ENCODE data around the gene IGSF22. TPM values are rescaled to one million over a fixed set of nuclear protein-coding genes. Genes with fewer than 3 reads are reported as not detected.

The IGSF22 gene
- total and polyA plus RNA-seq, 2 of the 13 experiments (the other 11 are each of a cell fraction or from before 2014, with no cell fraction given): not detected

DNA sequence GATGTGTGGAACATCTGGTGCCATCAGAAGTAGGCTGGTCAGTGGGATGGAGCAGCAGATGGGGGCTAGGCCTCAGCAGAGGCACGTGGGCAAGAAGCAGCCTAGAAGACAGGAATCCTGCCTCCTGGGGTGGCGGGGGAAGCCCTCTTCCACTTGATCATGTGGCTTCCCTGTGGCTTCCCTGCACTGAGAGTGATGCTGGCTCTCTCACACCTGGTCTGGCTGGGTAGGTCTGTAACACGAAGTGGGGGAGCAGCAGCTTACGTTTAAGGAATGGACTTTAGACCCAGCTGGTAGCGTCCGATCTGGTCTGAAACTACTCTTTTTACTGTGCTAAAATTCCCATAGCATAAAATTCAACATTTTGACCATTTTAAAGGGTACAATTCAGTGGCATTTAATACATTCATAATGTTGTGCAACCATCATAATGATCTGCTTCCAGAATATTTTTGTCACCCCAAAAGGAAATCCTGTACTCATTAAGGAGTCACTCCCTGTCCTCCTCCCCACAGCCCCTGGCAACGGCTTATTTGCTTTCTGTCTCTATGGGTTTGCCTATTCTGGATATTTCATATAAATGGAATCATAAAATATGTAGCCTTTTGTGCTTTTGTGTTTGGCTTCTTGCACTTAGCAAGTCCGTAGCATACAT lies 43.9 kb upstream of the IGSF22 start:
- H3K9me3 ChIP-seq (ENCODE audit: low read length): no peaks in the 10 kb centered on the region
- no peaks in the 10 kb centered on the region for H3K36me3 ChIP-seq (replicated peaks in 1 of 2; ENCODE audit: control insufficient read depth in 1 of 2, insufficient read depth in 2 of 2, low read length in 2 of 2)
- FAIRE-seq (no peak), DNase-seq (ENCODE audit: low spot score) (no peak), ATAC-seq (no peak)
- ChIA-PET CTCF (ENCODE audit: low intra/inter-chr PET ratio, low total read pairs) (no interaction called here), POLR2A (no interaction called here)
- no peaks in the 10 kb centered on the region for H4K20me1 ChIP-seq (ENCODE audit: insufficient read depth, low read length)
- no peak overlapping the region for H2AFZ ChIP-seq (ENCODE audit: low read length)
- 12% methylated on average over 7 of the region's 8 CpGs for WGBS (ENCODE audit: low lambda C conversion rate)
- H3K9ac ChIP-seq (ENCODE audit: insufficient read depth, low read depth, low read length): no peak overlapping the region
- in situ Hi-C loops (cut with HindIII; ENCODE audit: extremely low pct_ligation_motif_present, low pct_unique_long_range_greater_than_20kb): no loop called here
- BruUV-seq (replicated peaks): no TSS peak
- intact Hi-C loops (cut with micrococcal nuclease; ENCODE audit: unreplicated experiment): no loop called here
- no peak overlapping the region for H3K27ac ChIP-seq (ENCODE audit: extremely low read length, insufficient read depth, low read length)
- H3K27me3 ChIP-seq (ENCODE audit: control insufficient read depth in 1 of 2, insufficient read depth in 2 of 2, low read length in 2 of 2): peaks cover 5 to 27% of the 10 kb centered on the region in 2 experiments; a peak in 3 of 5 replicates
- no peak overlapping the region for H3K4me3 ChIP-seq (replicated peaks in 1 of 3; ENCODE audit: insufficient read depth in 1 of 3, low read depth in 2 of 3, low read length in 3 of 3)
- H3K4me2 ChIP-seq (ENCODE audit: low read depth, low read length): no peak overlapping the region
- H3K4me1 ChIP-seq (ENCODE audit: insufficient read depth, low read length): peaks cover 15% of the 10 kb centered on the region
- no peaks in the 10 kb centered on the region for H3K79me2 ChIP-seq (ENCODE audit: insufficient read depth, low read length)
- no peak for TF ChIP-seq CEBPG (CRISPR knock-in tag; IDR thresholded peaks at IDR 0.05)
- no peak for TF ChIP-seq ZNF337 (CRISPR knock-in tag; IDR thresholded peaks at IDR 0.05; ENCODE audit: borderline replicate concordance, low read depth)
- no peak for TF ChIP-seq MEIS1 (CRISPR knock-in tag; IDR thresholded peaks at IDR 0.05; ENCODE audit: borderline replicate concordance)
- TF ChIP-seq ZFY (CRISPR knock-in tag; IDR thresholded peaks at IDR 0.05): no peak
- TF ChIP-seq ZNF7 (CRISPR knock-in tag; IDR thresholded peaks at IDR 0.05): no peak
- TF ChIP-seq GABPA (IDR thresholded peaks at IDR 0.05; ENCODE audit: low read depth, low read length): no peak
- peak; percentile 40 for TF ChIP-seq GABPA (CRISPR knock-in tag; IDR thresholded peaks at IDR 0.05; ENCODE audit: low read depth)
- TF ChIP-seq, protein P1, sequence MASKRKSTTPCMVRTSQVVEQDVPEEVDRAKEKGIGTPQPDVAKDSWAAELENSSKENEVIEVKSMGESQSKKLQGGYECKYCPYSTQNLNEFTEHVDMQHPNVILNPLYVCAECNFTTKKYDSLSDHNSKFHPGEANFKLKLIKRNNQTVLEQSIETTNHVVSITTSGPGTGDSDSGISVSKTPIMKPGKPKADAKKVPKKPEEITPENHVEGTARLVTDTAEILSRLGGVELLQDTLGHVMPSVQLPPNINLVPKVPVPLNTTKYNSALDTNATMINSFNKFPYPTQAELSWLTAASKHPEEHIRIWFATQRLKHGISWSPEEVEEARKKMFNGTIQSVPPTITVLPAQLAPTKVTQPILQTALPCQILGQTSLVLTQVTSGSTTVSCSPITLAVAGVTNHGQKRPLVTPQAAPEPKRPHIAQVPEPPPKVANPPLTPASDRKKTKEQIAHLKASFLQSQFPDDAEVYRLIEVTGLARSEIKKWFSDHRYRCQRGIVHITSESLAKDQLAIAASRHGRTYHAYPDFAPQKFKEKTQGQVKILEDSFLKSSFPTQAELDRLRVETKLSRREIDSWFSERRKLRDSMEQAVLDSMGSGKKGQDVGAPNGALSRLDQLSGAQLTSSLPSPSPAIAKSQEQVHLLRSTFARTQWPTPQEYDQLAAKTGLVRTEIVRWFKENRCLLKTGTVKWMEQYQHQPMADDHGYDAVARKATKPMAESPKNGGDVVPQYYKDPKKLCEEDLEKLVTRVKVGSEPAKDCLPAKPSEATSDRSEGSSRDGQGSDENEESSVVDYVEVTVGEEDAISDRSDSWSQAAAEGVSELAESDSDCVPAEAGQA (IDR thresholded peaks at IDR 0.05; ENCODE audit: low read depth): no peak
- TF ChIP-seq, protein P1 (CRISPR knock-in tag; IDR thresholded peaks at IDR 0.05; ENCODE audit: borderline replicate concordance): no peak
- no peak for TF ChIP-seq FOXJ3 (CRISPR knock-in tag; IDR thresholded peaks at IDR 0.05; ENCODE audit: borderline replicate concordance)
- TF ChIP-seq, protein P2, sequence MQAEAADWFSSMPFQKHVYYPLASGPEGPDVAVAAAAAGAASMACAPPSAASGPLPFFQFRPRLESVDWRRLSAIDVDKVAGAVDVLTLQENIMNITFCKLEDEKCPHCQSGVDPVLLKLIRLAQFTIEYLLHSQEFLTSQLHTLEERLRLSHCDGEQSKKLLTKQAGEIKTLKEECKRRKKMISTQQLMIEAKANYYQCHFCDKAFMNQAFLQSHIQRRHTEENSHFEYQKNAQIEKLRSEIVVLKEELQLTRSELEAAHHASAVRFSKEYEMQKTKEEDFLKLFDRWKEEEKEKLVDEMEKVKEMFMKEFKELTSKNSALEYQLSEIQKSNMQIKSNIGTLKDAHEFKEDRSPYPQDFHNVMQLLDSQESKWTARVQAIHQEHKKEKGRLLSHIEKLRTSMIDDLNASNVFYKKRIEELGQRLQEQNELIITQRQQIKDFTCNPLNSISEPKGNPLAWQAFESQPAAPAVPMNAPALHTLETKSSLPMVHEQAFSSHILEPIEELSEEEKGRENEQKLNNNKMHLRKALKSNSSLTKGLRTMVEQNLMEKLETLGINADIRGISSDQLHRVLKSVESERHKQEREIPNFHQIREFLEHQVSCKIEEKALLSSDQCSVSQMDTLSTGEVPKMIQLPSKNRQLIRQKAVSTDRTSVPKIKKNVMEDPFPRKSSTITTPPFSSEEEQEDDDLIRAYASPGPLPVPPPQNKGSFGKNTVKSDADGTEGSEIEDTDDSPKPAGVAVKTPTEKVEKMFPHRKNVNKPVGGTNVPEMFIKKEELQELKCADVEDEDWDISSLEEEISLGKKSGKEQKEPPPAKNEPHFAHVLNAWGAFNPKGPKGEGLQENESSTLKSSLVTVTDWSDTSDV (CRISPR knock-in tag; IDR thresholded peaks at IDR 0.05): no peak
- no peak for TF ChIP-seq FOXM1 (CRISPR knock-in tag; IDR thresholded peaks at IDR 0.05)
- TF ChIP-seq, protein P3, sequence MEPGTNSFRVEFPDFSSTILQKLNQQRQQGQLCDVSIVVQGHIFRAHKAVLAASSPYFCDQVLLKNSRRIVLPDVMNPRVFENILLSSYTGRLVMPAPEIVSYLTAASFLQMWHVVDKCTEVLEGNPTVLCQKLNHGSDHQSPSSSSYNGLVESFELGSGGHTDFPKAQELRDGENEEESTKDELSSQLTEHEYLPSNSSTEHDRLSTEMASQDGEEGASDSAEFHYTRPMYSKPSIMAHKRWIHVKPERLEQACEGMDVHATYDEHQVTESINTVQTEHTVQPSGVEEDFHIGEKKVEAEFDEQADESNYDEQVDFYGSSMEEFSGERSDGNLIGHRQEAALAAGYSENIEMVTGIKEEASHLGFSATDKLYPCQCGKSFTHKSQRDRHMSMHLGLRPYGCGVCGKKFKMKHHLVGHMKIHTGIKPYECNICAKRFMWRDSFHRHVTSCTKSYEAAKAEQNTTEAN (CRISPR knock-in tag; conservative IDR thresholded peaks at IDR 0.05): no peak
- TF ChIP-seq GABPB1 (CRISPR knock-in tag; IDR thresholded peaks at IDR 0.05): peak; percentile 14; the same call in 1 of the 2 replicates
- TF ChIP-seq KMT2A (CRISPR knock-in tag; IDR thresholded peaks at IDR 0.05): no peak

All from HepG2 (cell line).